HG03439 (cell line): Measurements from ENCODE around the gene PDE4D.
"Not testable (repeated sequence)": the region's sequence is repeated elsewhere in the genome, so short reads cannot be mapped to it uniquely, and the experiment has no call there.

Source experiments
- ATAC-seq: cut with Tn5 transposase; IDR thresholded peaks from one replicate; pipeline ENCODE4 v1.9.1; 2021; ENCODE audit warnings: mild to moderate bottlenecking, moderate library complexity; ENCODE audit not compliant: unreplicated experiment

PDE4D gene

GRCh38 chr5:59002162-59002825, 891.2 kb downstream of the PDE4D start:
- ATAC-seq, result no peak

DNA sequence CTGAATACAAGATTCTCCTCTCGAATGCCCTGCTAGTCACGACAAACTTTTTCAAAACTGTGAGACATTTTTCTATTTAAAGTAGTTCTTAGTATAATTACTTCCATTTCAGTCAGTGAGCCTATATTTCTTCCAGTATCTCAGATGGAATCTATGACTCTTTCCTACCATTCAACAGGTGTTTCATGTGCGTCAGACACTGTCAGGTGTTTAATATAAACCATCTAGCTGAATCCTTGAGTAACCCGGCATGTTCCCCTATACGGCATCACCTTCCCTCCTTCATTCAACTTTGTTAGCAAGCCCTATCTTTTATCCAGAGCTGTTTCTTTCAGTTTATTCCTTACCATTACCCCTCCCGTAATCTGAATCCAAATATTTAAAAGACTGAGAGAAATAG, 891.8 kb downstream of the PDE4D start:
- ATAC-seq, result no peak

DNA sequence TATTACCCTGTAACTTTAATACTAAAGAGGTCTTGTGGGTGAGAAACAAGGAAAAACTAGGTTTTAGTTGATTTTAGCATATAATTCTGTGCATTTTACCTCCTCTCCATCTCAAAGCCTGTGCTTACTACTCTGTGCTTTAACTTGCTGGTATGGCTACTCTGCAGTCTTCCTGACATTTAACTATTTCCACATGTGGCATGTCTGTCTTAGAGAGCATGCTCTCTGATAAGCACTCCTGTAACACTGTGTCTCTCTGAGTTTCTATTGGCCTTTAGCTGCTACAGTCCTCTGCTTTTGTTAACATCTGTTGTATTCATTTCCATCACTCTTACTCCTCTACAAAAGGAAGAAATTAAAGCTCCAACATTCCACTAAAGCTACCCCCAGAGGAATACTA, 892.4 kb downstream of the PDE4D start:
- no peak for ATAC-seq

GRCh38 chr5:59000211-59000610, 893.3 kb downstream of the PDE4D start:
- no peak for ATAC-seq

DNA sequence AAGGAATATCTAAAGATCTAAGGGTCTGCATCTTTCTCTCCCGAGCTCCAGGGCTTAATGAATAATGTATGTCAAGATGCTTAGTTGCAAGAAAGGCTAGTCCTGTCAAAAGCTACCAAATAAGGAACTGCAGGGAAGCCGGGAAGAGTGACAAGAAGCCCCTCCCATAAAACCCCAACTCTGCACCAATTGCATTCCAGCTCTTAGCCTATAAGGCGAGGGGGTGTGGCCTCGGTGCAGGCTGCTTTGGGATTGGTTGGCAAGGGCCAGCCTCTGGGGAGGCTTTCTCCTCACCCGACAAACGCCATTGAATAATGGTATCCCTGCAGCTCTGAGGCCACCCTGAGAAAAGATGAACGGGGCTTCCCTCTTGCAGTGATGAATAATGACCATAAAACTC, 893.7 kb downstream of the PDE4D start:
- ATAC-seq, result no peak

DNA sequence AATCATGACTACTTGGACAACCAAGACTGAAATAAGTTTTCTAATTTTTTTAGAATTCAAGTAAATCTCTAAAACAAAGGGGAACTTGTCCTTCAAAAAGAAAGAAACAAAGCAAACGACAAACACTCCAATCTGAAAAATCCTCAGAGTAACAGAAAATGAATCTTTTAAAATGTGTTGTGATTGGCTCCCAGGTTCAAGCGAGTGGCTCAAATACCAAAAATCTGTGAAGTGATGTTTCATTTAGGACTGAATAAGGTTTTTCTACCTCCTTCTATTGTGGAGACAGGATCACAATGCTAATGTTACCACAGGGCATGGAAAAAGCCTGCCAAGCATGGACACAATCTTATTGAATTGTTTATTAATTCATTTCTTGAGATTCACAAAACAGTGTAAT, 895.0 kb downstream of the PDE4D start:
- ATAC-seq, result no peak

DNA sequence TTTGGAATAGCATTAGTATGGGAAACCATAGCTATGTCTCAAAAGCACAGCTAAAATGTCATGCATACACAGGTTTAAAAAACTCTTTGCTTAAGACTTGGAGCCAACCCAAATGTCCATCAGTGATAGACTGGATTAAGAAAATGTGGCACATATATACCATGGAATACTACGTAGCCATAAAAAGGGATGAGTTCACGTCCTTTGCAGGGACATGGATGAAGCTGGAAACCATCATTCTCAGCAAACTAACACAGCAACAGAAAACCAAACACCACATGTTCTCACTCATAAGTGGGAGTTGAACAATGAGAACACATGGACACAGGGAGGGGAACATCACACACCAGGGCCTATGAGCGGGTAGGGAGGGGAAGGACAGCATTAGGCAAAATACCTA, 897.7 kb downstream of the PDE4D start:
- not testable (repeated sequence) for ATAC-seq

DNA sequence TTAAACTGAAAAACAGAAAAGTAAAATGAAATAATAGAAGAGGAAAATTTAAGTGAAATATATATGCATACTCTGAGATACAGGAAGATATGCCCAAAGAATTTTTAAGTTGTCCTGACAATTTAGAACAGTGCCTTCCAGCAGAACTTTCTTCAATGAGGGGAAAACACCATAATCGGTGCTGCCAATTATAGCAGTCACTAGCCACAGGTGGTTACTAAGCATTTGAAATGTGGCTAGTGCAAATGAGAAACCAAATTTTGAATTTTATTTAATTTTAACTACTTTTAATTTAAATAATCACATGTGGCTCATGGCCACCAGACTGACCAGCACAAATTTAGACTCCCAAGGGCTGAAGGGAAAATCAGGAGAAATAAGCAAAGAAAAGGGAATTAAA, 900.1 kb downstream of the PDE4D start:
- no peak for ATAC-seq

DNA sequence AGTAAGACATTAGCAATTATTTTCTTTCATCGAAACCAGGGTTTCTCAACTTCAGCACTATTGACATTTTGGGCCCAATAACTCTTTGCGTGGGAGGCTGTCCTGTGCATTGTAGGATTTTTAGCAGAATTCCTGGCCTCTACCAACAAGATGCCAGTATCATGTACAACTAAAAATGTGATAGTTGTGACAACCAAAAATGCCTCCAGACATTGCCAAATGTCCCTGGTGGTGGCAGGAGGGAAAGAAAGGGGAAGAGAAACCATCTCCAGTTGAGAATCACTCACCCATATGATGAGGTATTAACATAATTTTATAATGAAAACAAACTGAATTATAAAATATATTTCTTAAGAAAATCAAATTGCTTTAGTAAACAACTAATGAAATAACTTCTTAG, 904.6 kb downstream of the PDE4D start:
- no peak for ATAC-seq

- no peak for ATAC-seq
Observed at GRCh38 chr5:58987193-58987592, 906.3 kb downstream of the PDE4D start.

GRCh38 chr5:58986281-58986680, 907.2 kb downstream of the PDE4D start:
- no peak for ATAC-seq

DNA sequence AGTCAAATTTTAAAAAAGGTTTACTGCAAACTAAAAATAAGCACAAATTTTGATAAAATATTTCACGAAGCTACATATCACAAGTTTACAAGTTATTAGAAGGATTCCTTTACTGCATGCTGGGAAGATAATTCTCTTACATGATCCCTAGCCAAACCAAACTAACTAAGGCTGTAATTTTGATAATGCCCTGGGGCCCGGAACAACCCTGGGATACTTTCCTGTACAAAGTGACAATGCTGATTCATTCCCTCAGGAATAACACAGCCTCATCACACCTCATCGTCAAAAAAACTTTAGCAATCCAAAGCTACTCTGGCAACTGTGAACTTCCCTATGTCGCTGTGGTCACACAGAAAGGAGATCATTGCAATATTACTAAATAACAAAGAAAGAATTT, 907.8 kb downstream of the PDE4D start:
- no peak for ATAC-seq

- ATAC-seq, result no peak
Observed at GRCh38 chr5:58985311-58985710, 908.2 kb downstream of the PDE4D start.

- ATAC-seq, result no peak
Observed at GRCh38 chr5:58983526-58984452, 909.7 kb downstream of the PDE4D start.

- no peak for ATAC-seq
Observed at GRCh38 chr5:58980890-58981289, 912.6 kb downstream of the PDE4D start.

- ATAC-seq, result no peak
Observed at GRCh38 chr5:58979090-58979489, 914.4 kb downstream of the PDE4D start.

DNA sequence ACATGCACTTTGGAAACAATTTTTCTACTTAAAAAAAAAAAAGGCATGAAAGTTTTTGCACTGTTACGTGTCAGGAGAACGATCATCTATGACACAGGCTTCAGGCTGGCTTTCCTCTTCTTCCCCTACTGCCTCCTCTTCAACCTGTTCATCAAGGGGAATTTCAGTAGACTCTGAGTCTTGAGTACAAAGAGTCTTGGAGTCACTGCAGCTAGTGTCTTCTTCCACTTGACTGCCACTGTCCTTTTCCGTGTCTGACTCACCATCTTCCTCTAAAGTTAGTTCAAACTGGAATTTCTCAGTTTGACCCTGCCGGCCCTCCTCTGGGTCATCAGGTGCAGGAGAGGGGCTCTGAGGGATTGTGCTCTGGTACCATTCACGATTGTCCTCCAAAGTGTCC, 918.9 kb downstream of the PDE4D start:
- no peak for ATAC-seq

DNA sequence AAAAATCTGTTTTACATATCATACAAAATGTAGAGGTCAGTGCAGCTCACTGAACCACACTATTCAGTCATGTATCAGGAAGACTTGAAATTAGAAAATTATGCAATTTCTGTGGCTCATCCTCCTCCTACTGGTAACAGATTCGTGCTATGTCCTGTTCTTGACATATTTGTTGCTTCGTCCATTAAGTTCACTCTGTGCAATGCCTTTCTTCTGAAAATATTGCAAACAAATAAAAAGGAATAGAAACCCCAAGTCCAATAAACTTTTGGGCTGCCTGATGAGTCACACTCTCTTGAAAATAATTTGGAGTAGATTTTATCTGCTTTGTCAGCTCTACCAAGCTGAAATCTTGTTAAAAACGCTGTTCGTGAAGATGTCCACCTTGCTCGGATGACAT, 919.4 kb downstream of the PDE4D start:
- no peak for ATAC-seq

DNA sequence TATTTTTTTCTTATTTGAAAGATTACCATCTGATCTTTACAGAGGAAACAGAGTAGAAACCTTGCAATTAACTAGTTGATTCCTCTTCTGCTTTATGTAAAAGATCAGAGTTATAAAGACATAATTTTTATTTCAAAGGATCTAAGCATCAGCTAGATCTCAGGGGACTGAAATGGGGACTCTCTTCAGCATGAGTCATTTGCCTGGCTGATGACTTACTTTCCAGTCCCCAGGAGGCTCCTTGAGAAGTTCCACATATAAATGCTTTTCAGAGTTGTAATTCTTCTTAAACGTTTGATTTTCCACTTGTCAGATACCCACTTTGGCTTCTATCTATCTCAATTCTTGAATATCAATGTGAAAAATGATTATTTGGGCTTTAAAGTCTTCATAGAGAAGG, 921.2 kb downstream of the PDE4D start:
- ATAC-seq, result no peak

- ATAC-seq, result no peak
Observed at GRCh38 chr5:58970766-58971165, 922.8 kb downstream of the PDE4D start.

GRCh38 chr5:58969795-58970194, 923.7 kb downstream of the PDE4D start:
- ATAC-seq, result no peak

- ATAC-seq, result no peak
Observed at GRCh38 chr5:58969253-58969652, 924.3 kb downstream of the PDE4D start.
